HEK293 (cell line): ENCODE results near the gene TSPO.

ENCODE experiments used
- CTCF ChIA-PET: fragments of 350-600 bp; formaldehyde crosslinking; extraction: SDS; loops from one replicate; lab custom pipeline; 2021; ENCODE audit warnings: antibody characterized with exemption; lab: Yijun Ruan, JAX
- POLR2A ChIA-PET: fragments of 300-600 bp; formaldehyde crosslinking; extraction: SDS; loops from one replicate; lab custom pipeline; 2020; ENCODE audit warnings: antibody characterized with exemption, inconsistent platforms; lab: Yijun Ruan, JAX
- H3K27ac ChIP-seq: fragments of 200-500 bp; sonication (Bioruptor generic); 2 replicates; pipeline ENCODE4 v1.5.1; 2014; ENCODE audit warnings: low read depth, low read length, control low read depth, inconsistent platforms; ENCODE audit errors: extremely low read depth
- H3K36me3 ChIP-seq, 2 experiments: fragments of 200-500 bp in 1 of 2; sonication (Bioruptor generic) in 1 of 2; 1 replicate in 1 of 2; 2 replicates in 1 of 2; pipeline ENCODE4 v1.5.1; 2014 to 2017; ENCODE audit warnings: inconsistent platforms in 2 of 2, low read length in 2 of 2; ENCODE audit not compliant: control insufficient read depth in 2 of 2, insufficient read depth in 1 of 2
- H3K4me1 ChIP-seq: fragments of 200-500 bp; sonication (Bioruptor generic); 2 replicates; pipeline ENCODE4 v1.5.1; 2014; ENCODE audit warnings: mild to moderate bottlenecking, low read length, inconsistent platforms; ENCODE audit not compliant: control insufficient read depth, insufficient read depth
- H3K4me3 ChIP-seq: 2 replicates; pipeline ENCODE4 v1.5.1; 2011; ENCODE audit warnings: low read depth, mild to moderate bottlenecking, control low read depth, low read length, moderate library complexity
- H3K9me3 ChIP-seq: fragments of 200-500 bp; sonication (Bioruptor generic); 2 replicates; pipeline ENCODE4 v1.5.1; 2014; ENCODE audit warnings: low read depth, low read length, inconsistent platforms; ENCODE audit not compliant: control insufficient read depth, insufficient read depth
- EGR2 ChIP-seq: fragments of 450-650 bp; formaldehyde crosslinking; IDR thresholded peaks from 2 replicates; pipeline ENCODE4 v1.5.1; 2016; ENCODE audit warnings: low read depth, missing biosample characterization, missing genetic modification characterization
- GLI2 ChIP-seq: fragments of 450-650 bp; formaldehyde crosslinking; IDR thresholded peaks from 2 replicates; pipeline ENCODE4; 2017; ENCODE audit warnings: missing biosample characterization, missing genetic modification characterization, low read depth, borderline replicate concordance
- SP7 ChIP-seq: fragments of 450-650 bp; formaldehyde crosslinking; IDR thresholded peaks from 2 replicates; pipeline ENCODE4 v1.5.1; 2016; ENCODE audit warnings: missing biosample characterization, missing genetic modification characterization
- TRIM28 ChIP-seq: IDR thresholded peaks from 2 replicates; pipeline ENCODE4 v1.6.1; 2011; ENCODE audit warnings: low read length, control low read depth, borderline replicate concordance
- ZFHX2 ChIP-seq: fragments of 450-650 bp; formaldehyde crosslinking; conservative IDR thresholded peaks from 2 replicates; pipeline ENCODE4 v1.5.1; 2016; ENCODE audit warnings: missing biosample characterization, missing genetic modification characterization
- ZNF133 ChIP-seq: fragments of 450-650 bp; formaldehyde crosslinking; IDR thresholded peaks from 2 replicates; pipeline ENCODE4 v1.5.1; 2016; ENCODE audit warnings: missing biosample characterization, missing genetic modification characterization
- ZNF155 ChIP-seq: fragments of 450-650 bp; formaldehyde crosslinking; IDR thresholded peaks from 2 replicates; pipeline ENCODE4 v1.5.1; 2016; ENCODE audit warnings: missing biosample characterization, missing genetic modification characterization
- ZNF184 ChIP-seq: fragments of 450-650 bp; IDR thresholded peaks from 2 replicates; pipeline ENCODE4 v1.5.1; 2018; ENCODE audit warnings: missing biosample characterization, mild to moderate bottlenecking, missing genetic modification characterization
- ZNF302 ChIP-seq: fragments of 450-650 bp; formaldehyde crosslinking; IDR thresholded peaks from 2 replicates; pipeline ENCODE4 v1.5.1; 2016; ENCODE audit warnings: missing biosample characterization, missing genetic modification characterization, low read depth
- ZNF394 ChIP-seq: fragments of 450-650 bp; formaldehyde crosslinking; IDR thresholded peaks from 2 replicates; pipeline ENCODE4 v1.5.1; 2016; ENCODE audit warnings: missing biosample characterization, missing genetic modification characterization, mild to moderate bottlenecking, moderate library complexity, borderline replicate concordance
- ZNF404 ChIP-seq: fragments of 450-650 bp; formaldehyde crosslinking; IDR thresholded peaks from 2 replicates; pipeline ENCODE4 v1.5.1; 2017; ENCODE audit warnings: missing biosample characterization, missing genetic modification characterization
- ZNF558 ChIP-seq: fragments of 450-650 bp; formaldehyde crosslinking; IDR thresholded peaks from 2 replicates; pipeline ENCODE4 v1.5.1; 2016; ENCODE audit warnings: missing biosample characterization, missing genetic modification characterization
- ZNF596 ChIP-seq: fragments of 450-650 bp; IDR thresholded peaks from 2 replicates; pipeline ENCODE4 v1.5.0; 2018; ENCODE audit warnings: missing biosample characterization, mild to moderate bottlenecking, missing genetic modification characterization, moderate library complexity
- ZNF629 ChIP-seq: fragments of 450-650 bp; formaldehyde crosslinking; IDR thresholded peaks from 2 replicates; pipeline ENCODE4 v1.5.1; 2017; ENCODE audit warnings: missing biosample characterization, missing genetic modification characterization
- ZNF776 ChIP-seq: fragments of 450-650 bp; formaldehyde crosslinking; IDR thresholded peaks from 2 replicates; pipeline ENCODE4 v1.5.0; 2017; ENCODE audit warnings: missing biosample characterization, missing genetic modification characterization, borderline replicate concordance
- ZSCAN23 ChIP-seq: fragments of 450-650 bp; formaldehyde crosslinking; IDR thresholded peaks from 2 replicates; pipeline ENCODE4 v1.5.1; 2016; ENCODE audit warnings: missing biosample characterization, missing genetic modification characterization
- TF ChIP-seq, protein P1 (sequence below): fragments of 450-650 bp; formaldehyde crosslinking; IDR thresholded peaks from 2 replicates; pipeline ENCODE4 v1.5.1; 2016; ENCODE audit warnings: missing biosample characterization, missing genetic modification characterization
- TF ChIP-seq, protein P2 (sequence below): fragments of 450-650 bp; formaldehyde crosslinking; IDR thresholded peaks from 2 replicates; pipeline ENCODE4 v1.5.1; 2016; ENCODE audit warnings: missing biosample characterization, missing genetic modification characterization
- TF ChIP-seq, protein P3 (sequence below): fragments of 450-650 bp; formaldehyde crosslinking; IDR thresholded peaks from 2 replicates; pipeline ENCODE4 v1.5.1; 2016; ENCODE audit warnings: missing biosample characterization, missing genetic modification characterization, borderline replicate concordance
- TF ChIP-seq, protein P4 (sequence below): fragments of 450-650 bp; IDR thresholded peaks from 2 replicates; pipeline ENCODE4 v1.5.1; 2018; ENCODE audit warnings: missing biosample characterization, missing genetic modification characterization

The TSPO gene

DNA sequence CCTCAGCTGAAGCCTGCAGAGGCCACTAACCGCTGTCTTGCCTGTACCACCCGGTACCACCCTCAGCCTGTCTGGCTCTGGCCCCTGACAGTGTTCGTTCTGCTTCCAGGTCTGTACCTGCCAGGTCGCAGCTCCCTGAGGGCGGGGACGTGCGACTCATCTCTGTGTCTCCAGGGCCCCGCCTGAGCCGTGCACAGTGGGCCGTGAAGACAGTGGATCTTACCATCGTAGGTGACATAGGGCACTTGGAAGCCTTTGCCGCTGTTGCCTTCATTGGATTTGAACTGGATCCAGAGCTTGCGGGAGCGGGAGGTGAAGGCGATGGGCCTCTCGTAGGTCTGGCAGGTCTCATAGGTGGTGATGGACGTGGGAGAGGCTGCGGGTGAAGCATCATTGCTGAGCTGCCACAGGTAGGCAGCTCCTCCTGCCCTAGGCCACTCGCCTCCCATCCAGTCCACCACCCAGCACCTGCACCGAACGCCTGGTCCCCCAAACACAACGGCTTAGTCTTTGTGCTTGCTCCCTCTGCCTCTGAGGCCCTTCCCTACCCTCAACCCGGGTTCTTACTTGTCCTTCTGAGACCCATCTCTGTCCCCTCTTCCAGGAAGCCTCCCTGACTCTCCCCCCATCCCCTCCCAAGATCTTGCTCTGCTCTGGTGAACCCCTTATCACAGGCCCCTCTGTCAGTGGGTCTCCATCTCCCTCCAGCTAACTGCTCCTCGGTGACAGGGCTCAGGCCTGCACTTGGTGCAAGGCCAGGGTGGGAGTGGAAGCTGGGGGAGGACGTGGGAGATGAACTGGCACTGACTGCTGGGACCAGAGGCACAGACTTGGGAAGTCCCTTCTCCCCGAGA lies 56.7 kb downstream of the TSPO start:
- no peak overlapping the region for H3K4me3 ChIP-seq
- H3K4me1 ChIP-seq, result no peaks in the 10 kb centered on the region
- no peaks in the 10 kb centered on the region for H3K9me3 ChIP-seq
- TF ChIP-seq ZNF776 (tag by site-specific recombination) (no peak), ZFHX2 (tag by site-specific recombination) (peak; percentile 53), EGR2 (tag by site-specific recombination) (peak; percentile 41; the same call in 1 of the 2 replicates)
- TF ChIP-seq, protein P1, sequence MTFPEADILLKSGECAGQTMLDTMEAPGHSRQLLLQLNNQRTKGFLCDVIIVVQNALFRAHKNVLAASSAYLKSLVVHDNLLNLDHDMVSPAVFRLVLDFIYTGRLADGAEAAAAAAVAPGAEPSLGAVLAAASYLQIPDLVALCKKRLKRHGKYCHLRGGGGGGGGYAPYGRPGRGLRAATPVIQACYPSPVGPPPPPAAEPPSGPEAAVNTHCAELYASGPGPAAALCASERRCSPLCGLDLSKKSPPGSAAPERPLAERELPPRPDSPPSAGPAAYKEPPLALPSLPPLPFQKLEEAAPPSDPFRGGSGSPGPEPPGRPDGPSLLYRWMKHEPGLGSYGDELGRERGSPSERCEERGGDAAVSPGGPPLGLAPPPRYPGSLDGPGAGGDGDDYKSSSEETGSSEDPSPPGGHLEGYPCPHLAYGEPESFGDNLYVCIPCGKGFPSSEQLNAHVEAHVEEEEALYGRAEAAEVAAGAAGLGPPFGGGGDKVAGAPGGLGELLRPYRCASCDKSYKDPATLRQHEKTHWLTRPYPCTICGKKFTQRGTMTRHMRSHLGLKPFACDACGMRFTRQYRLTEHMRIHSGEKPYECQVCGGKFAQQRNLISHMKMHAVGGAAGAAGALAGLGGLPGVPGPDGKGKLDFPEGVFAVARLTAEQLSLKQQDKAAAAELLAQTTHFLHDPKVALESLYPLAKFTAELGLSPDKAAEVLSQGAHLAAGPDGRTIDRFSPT, result no peak
- TF ChIP-seq, protein P2, sequence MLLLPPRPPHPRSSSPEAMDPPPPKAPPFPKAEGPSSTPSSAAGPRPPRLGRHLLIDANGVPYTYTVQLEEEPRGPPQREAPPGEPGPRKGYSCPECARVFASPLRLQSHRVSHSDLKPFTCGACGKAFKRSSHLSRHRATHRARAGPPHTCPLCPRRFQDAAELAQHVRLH (tag by site-specific recombination), result no peak
- H3K36me3 ChIP-seq, result no peaks in the 10 kb centered on the region
- H3K27ac ChIP-seq, result no peak overlapping the region
- POLR2A ChIA-PET, result no interaction called here
- CTCF ChIA-PET, result interaction anchor here (0.5 to 1.6 kb wide), 6 partner anchors 21 to 258 kb away, joined by 3 to 4 read pairs (median 4); no protein-coding TSS in a partner anchor

DNA sequence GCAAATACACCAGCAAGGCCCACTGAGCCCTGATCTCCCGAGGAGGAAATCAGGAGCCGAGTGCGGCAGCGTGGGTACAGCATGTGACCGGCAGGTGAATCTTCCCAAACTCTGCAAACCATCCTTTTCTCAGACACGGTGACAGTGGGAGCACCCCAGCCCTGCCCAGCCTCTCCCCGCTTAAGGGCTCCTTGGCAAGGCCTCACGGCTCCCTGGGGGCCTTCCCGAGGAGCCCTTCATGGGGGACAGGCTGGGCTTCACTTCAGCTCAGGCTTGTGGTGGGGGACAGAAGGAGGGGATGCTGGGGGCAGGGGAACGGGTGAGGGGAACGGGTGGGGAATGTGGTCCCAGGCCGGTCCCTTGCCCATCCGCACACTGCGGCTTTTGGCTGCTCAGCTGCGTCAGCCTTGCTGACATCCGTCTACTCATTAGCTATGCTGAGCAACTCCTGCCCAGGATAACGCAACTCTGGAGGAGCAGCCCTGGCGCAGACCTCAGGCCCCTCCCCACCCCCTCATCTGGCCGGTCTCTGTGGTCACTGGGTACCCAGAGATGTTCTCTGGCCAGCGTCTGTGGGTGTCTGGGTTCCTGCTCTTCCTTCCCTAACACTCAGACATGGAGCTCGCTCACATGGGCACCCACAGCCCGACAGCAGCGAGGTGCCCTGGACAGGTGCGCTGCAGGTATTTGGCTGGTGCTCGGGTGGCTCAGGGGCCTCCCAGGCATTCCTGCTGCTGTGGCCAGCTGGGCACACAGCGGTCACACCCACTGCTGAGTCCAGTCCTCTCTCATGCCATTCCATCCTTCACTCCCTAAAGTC lies 57.6 kb downstream of the TSPO start:
- ChIA-PET POLR2A (interaction anchor here (0.8 kb wide), 1 partner anchor 12 kb away, joined by 4 read pairs; no protein-coding TSS in a partner anchor), CTCF (interaction anchor here (0.6 to 1.6 kb wide), 6 partner anchors 20 to 72 kb away, joined by 3 to 4 read pairs (median 4); no protein-coding TSS in a partner anchor)

DNA sequence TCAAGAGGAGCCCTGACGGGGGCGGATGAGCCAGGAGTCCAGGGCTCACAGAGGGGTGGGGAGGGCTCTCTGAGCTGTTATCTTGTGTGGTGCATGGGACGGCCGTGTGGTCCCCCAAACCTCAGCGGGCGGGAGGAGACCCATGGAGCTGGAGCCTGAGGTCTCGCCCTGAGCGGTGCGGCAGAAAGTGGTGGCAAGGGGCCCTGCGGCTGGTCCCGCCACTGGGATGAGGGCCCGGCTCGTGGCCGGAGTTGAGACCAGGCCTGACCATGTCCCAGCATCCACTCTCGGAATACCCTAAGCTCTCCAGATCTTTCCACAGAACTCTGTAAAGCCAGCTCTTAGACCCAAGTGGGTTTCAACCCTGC lies 58.1 kb downstream of the TSPO start:
- Histone ChIP-seq H3K36me3 (no peaks in the 10 kb centered on the region), H3K4me3 (no peak overlapping the region), H3K9me3 (no peaks in the 10 kb centered on the region), H3K27ac (no peak overlapping the region), H3K4me1 (no peaks in the 10 kb centered on the region)
- no peak for TF ChIP-seq ZNF596 (tag by site-specific recombination)
- no peak for TF ChIP-seq GLI2 (tag by site-specific recombination)
- TF ChIP-seq, protein P3, sequence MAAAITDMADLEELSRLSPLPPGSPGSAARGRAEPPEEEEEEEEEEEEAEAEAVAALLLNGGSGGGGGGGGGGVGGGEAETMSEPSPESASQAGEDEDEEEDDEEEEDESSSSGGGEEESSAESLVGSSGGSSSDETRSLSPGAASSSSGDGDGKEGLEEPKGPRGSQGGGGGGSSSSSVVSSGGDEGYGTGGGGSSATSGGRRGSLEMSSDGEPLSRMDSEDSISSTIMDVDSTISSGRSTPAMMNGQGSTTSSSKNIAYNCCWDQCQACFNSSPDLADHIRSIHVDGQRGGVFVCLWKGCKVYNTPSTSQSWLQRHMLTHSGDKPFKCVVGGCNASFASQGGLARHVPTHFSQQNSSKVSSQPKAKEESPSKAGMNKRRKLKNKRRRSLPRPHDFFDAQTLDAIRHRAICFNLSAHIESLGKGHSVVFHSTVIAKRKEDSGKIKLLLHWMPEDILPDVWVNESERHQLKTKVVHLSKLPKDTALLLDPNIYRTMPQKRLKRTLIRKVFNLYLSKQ, result no peak
- ChIA-PET CTCF (interaction anchor here (0.6 to 1.1 kb wide), 2 partner anchors 22 to 72 kb away, joined by 3 read pairs; no protein-coding TSS in a partner anchor), POLR2A (interaction anchor here (0.8 to 1.0 kb wide), 2 partner anchors 13 to 22 kb away, joined by 3 to 4 read pairs; no protein-coding TSS in a partner anchor)

More for the DNA sequence above, 57.6 kb downstream of the TSPO start:
- no peak overlapping the region for H3K4me3 ChIP-seq
- H3K27ac ChIP-seq, result no peak overlapping the region
- H3K36me3 ChIP-seq, result no peaks in the 10 kb centered on the region
- no peaks in the 10 kb centered on the region for H3K4me1 ChIP-seq
- H3K9me3 ChIP-seq, result no peaks in the 10 kb centered on the region
- TF ChIP-seq ZNF404 (tag by site-specific recombination) (no peak), ZNF558 (tag by site-specific recombination) (no peak), SP7 (tag by site-specific recombination) (no peak), ZNF394 (tag by site-specific recombination) (no peak), ZNF133 (tag by site-specific recombination) (no peak), ZNF629 (tag by site-specific recombination) (no peak), ZSCAN23 (tag by site-specific recombination) (no peak), TRIM28 (no peak), ZNF155 (tag by site-specific recombination) (no peak), ZNF184 (tag by site-specific recombination) (no peak), ZNF302 (no peak)
- TF ChIP-seq, protein P4, sequence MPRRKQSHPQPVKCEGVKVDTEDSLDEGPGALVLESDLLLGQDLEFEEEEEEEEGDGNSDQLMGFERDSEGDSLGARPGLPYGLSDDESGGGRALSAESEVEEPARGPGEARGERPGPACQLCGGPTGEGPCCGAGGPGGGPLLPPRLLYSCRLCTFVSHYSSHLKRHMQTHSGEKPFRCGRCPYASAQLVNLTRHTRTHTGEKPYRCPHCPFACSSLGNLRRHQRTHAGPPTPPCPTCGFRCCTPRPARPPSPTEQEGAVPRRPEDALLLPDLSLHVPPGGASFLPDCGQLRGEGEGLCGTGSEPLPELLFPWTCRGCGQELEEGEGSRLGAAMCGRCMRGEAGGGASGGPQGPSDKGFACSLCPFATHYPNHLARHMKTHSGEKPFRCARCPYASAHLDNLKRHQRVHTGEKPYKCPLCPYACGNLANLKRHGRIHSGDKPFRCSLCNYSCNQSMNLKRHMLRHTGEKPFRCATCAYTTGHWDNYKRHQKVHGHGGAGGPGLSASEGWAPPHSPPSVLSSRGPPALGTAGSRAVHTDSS, result no peak
